ENCODE results near the gene VNN1.

Gene VNN1

GRCh38 chr6:132663661-132664060, 50.2 kb downstream of the VNN1 start:
- TF ChIP-seq, protein P1, sequence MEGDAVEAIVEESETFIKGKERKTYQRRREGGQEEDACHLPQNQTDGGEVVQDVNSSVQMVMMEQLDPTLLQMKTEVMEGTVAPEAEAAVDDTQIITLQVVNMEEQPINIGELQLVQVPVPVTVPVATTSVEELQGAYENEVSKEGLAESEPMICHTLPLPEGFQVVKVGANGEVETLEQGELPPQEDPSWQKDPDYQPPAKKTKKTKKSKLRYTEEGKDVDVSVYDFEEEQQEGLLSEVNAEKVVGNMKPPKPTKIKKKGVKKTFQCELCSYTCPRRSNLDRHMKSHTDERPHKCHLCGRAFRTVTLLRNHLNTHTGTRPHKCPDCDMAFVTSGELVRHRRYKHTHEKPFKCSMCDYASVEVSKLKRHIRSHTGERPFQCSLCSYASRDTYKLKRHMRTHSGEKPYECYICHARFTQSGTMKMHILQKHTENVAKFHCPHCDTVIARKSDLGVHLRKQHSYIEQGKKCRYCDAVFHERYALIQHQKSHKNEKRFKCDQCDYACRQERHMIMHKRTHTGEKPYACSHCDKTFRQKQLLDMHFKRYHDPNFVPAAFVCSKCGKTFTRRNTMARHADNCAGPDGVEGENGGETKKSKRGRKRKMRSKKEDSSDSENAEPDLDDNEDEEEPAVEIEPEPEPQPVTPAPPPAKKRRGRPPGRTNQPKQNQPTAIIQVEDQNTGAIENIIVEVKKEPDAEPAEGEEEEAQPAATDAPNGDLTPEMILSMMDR (IDR thresholded peaks at IDR 0.05; ENCODE audit: insufficient read depth, missing control alignments): no peak
- DNase-seq (ENCODE audit: insufficient read length, low spot score): no peak
- no peak for FAIRE-seq

GRCh38 chr6:132661906-132662305, 51.9 kb downstream of the VNN1 start:
- TF ChIP-seq, protein P1 (IDR thresholded peaks at IDR 0.05; ENCODE audit: insufficient read depth, missing control alignments): no peak
- FAIRE-seq (no peak), DNase-seq (ENCODE audit: insufficient read length, low spot score) (no peak)

GRCh38 chr6:132659082-132659481, 54.8 kb downstream of the VNN1 start, which contains the start of gene TAAR1:
TAAR1 (minus strand) TSS chr6:132659182; CDS start chr6:132646003, 13,179 bp downstream.
- DNase-seq (ENCODE audit: insufficient read length, low spot score) (no peak), FAIRE-seq (no peak)
- TF ChIP-seq, protein P1 (IDR thresholded peaks at IDR 0.05; ENCODE audit: insufficient read depth, missing control alignments): no peak

- DNase-seq (ENCODE audit: insufficient read length, low spot score) (no peak), FAIRE-seq (no peak)
- TF ChIP-seq, protein P1 (IDR thresholded peaks at IDR 0.05; ENCODE audit: insufficient read depth, missing control alignments): no peak
Measured at GRCh38 chr6:132651062-132651461, 62.8 kb downstream of the VNN1 start.

GRCh38 chr6:132650429-132650828, 63.4 kb downstream of the VNN1 start:
- DNase-seq (ENCODE audit: insufficient read length, low spot score): no peak
- no peak for FAIRE-seq
- TF ChIP-seq, protein P1 (IDR thresholded peaks at IDR 0.05; ENCODE audit: insufficient read depth, missing control alignments): no peak

GRCh38 chr6:132648828-132649227, 65.0 kb downstream of the VNN1 start:
- DNase-seq (ENCODE audit: insufficient read length, low spot score): no peak
- TF ChIP-seq, protein P1 (IDR thresholded peaks at IDR 0.05; ENCODE audit: insufficient read depth, missing control alignments): no peak
- no peak for FAIRE-seq

DNA sequence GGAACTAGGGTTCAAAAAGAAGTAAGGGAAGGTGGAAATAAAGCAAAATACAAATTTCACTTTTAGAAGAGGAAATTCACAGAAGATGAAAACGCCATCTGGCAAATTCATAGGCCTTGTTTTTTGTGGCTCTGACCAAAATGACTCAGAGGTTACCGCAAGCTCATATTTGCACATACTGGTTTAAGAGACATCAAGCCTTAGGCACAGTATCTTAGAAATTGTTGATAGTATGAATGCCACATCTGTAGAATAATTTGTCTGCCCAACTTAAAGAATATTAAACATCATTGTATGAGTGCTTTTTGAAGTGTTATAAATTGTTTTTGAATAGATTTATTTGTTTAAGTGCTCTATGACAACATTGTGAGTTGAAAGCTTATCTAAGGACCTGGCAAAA, 65.5 kb downstream of the VNN1 start:
- TF ChIP-seq, protein P1 (IDR thresholded peaks at IDR 0.05; ENCODE audit: insufficient read depth, missing control alignments): no peak
- FAIRE-seq (no peak), DNase-seq (ENCODE audit: insufficient read length, low spot score) (no peak)
